Neural progenitor cell (in vitro differentiated cells): ENCODE data around the gene PRDM11. TPM values are rescaled to one million over a fixed set of nuclear protein-coding genes. Genes with fewer than 3 reads are reported as not detected.
A peak's percentile ranks its signal among the peaks of the same experiment; 100 is the strongest.

Source experiments
- DNase-seq: peaks from one replicate; pipeline ENCODE4 v3.0.0-alpha.2; 2016; ENCODE audit warnings: low spot score
- H2AFZ ChIP-seq: fragments of 200-600 bp; sonication (generic); replicated peaks from 2 replicates; pipeline ENCODE4 v1.6.1; 2016; ENCODE audit warnings: antibody characterized with exemption
- H3F3A ChIP-seq: fragments of 200-600 bp; sonication (generic); 2 replicates; pipeline ENCODE4 v1.6.1; 2016; ENCODE audit warnings: antibody characterized with exemption, low read depth
- H3K27ac ChIP-seq: fragments of 200-600 bp; sonication (generic); 2 replicates; pipeline ENCODE4 v1.5.1; 2016; ENCODE audit warnings: mild to moderate bottlenecking
- H3K27me3 ChIP-seq: fragments of 200-600 bp; sonication (generic); 2 replicates; pipeline ENCODE4 v1.6.1; 2016; ENCODE audit warnings: mild to moderate bottlenecking, moderate library complexity
- H3K36me3 ChIP-seq: fragments of 200-600 bp; sonication (generic); 2 replicates; pipeline ENCODE4 v1.5.1; 2016
- H3K4me1 ChIP-seq: fragments of 200-600 bp; sonication (generic); 2 replicates; pipeline ENCODE4 v1.6.1; 2016; ENCODE audit warnings: mixed run types
- H3K4me2 ChIP-seq: fragments of 200-600 bp; sonication (generic); 2 replicates; pipeline ENCODE4 v1.6.1; 2016
- H3K4me3 ChIP-seq: fragments of 200-600 bp; sonication (generic); 2 replicates; pipeline ENCODE4 v1.5.1; 2016
- H3K79me2 ChIP-seq: fragments of 200-600 bp; sonication (generic); 2 replicates; pipeline ENCODE4 v1.6.1; 2016; ENCODE audit warnings: low read depth
- H3K9ac ChIP-seq: fragments of 200-600 bp; sonication (generic); 2 replicates; pipeline ENCODE4 v1.6.1; 2016
- H3K9me3 ChIP-seq: fragments of 200-600 bp; sonication (generic); 2 replicates; pipeline ENCODE4 v1.5.1; 2016; ENCODE audit warnings: low read depth
- H4K20me1 ChIP-seq: fragments of 200-600 bp; sonication (generic); 2 replicates; pipeline ENCODE4 v1.6.1; 2016; ENCODE audit warnings: low read depth
- H3K27ac Mint-ChIP-seq: 3 replicates; pipeline ENCODE4 v1.8.0; 2021; ENCODE audit warnings: mixed read lengths
- H3K27me3 Mint-ChIP-seq: 2 replicates; pipeline ENCODE4 v1.8.0; 2022; ENCODE audit warnings: low read depth, mild to moderate bottlenecking, inconsistent platforms, moderate library complexity, mixed read lengths; ENCODE audit not compliant: insufficient read depth
- H3K36me3 Mint-ChIP-seq: 3 replicates; pipeline ENCODE4 v1.8.0; 2021; ENCODE audit warnings: mixed read lengths
- H3K4me1 Mint-ChIP-seq: 3 replicates; pipeline ENCODE4 v1.8.0; 2021; ENCODE audit warnings: mixed read lengths
- H3K4me3 Mint-ChIP-seq: 3 replicates; pipeline ENCODE4 v1.8.0; 2021; ENCODE audit warnings: mild to moderate bottlenecking, moderate library complexity, mixed read lengths
- H3K9me3 Mint-ChIP-seq: 3 replicates; pipeline ENCODE4 v1.8.0; 2020; ENCODE audit warnings: mixed read lengths
- EZH2 ChIP-seq: fragments of 200-600 bp; sonication (generic); IDR thresholded peaks from 2 replicates; pipeline ENCODE4 v1.6.1; 2017; ENCODE audit warnings: antibody characterized with exemption, mild to moderate bottlenecking, moderate library complexity
- EZH2phosphoT487 ChIP-seq: fragments of 200-600 bp; sonication (generic); IDR thresholded peaks from 2 replicates; pipeline ENCODE4 v1.6.1; 2017; ENCODE audit warnings: antibody characterized with exemption
- total RNA-seq: library from RNA; depleted of rRNA; stranded (reverse); fragments of >200 nt; gene quantifications from 2 replicates; pipeline ENCODE4 v1.2.3, GENCODE V29; 2015; ENCODE audit warnings: low replicate concordance
- TF ChIP-seq, protein P1 (sequence below): fragments of 200-600 bp; sonication (generic); IDR thresholded peaks from 2 replicates; pipeline ENCODE4 v1.5.1; 2017; ENCODE audit warnings: antibody characterized with exemption, mild to moderate bottlenecking

PRDM11 gene
- total RNA-seq, 1 donor from 2014 or later, result 1.8 TPM

GRCh38 chr11:45144126-45145082, 2.0 kb upstream of the PRDM11 start:
- Histone ChIP-seq H3F3A (peaks cover 9% of the 10 kb centered on the region), H3K4me2 (no peak overlapping the region), H3K27ac (no peak overlapping the region), H3K36me3 (no peaks in the 10 kb centered on the region), H3K4me3 (no peak overlapping the region), H3K9ac (no peak overlapping the region), H3K4me1 (peaks cover 9% of the 10 kb centered on the region), H4K20me1 (no peaks in the 10 kb centered on the region), H2AFZ (no peak overlapping the region), H3K9me3 (no peaks in the 10 kb centered on the region), H3K79me2 (peaks cover 22% of the 10 kb centered on the region), H3K27me3 (peaks cover 73% of the 10 kb centered on the region)
- peaks cover 26% of the 10 kb centered on the region for H3K4me1 Mint-ChIP-seq
- peak overlapping the region; percentile 54 for H3K4me3 Mint-ChIP-seq
- H3K9me3 Mint-ChIP-seq, result peaks cover 4% of the 10 kb centered on the region
- H3K36me3 Mint-ChIP-seq, result no peaks in the 10 kb centered on the region
- peaks cover 32% of the 10 kb centered on the region for H3K27me3 Mint-ChIP-seq
- TF ChIP-seq EZH2, result no peak
- TF ChIP-seq, protein P1, sequence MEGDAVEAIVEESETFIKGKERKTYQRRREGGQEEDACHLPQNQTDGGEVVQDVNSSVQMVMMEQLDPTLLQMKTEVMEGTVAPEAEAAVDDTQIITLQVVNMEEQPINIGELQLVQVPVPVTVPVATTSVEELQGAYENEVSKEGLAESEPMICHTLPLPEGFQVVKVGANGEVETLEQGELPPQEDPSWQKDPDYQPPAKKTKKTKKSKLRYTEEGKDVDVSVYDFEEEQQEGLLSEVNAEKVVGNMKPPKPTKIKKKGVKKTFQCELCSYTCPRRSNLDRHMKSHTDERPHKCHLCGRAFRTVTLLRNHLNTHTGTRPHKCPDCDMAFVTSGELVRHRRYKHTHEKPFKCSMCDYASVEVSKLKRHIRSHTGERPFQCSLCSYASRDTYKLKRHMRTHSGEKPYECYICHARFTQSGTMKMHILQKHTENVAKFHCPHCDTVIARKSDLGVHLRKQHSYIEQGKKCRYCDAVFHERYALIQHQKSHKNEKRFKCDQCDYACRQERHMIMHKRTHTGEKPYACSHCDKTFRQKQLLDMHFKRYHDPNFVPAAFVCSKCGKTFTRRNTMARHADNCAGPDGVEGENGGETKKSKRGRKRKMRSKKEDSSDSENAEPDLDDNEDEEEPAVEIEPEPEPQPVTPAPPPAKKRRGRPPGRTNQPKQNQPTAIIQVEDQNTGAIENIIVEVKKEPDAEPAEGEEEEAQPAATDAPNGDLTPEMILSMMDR, result no peak
- TF ChIP-seq EZH2phosphoT487, result no peak
- no peak overlapping the region for H3K27ac Mint-ChIP-seq
- no peak for DNase-seq

GRCh38 chr11:45145083-45145378, 1.4 kb upstream of the PRDM11 start:
- Histone ChIP-seq H3K9ac (no peak overlapping the region), H3F3A (peaks cover 9% of the 10 kb centered on the region), H3K27me3 (peaks cover 66% of the 10 kb centered on the region), H3K79me2 (peaks cover 27% of the 10 kb centered on the region), H3K4me1 (peaks cover 9% of the 10 kb centered on the region), H3K4me2 (peak overlapping the region; percentile 100), H3K4me3 (no peak overlapping the region), H4K20me1 (no peaks in the 10 kb centered on the region), H2AFZ (no peak overlapping the region), H3K9me3 (no peaks in the 10 kb centered on the region), H3K36me3 (no peaks in the 10 kb centered on the region), H3K27ac (no peak overlapping the region)
- Mint-ChIP-seq H3K4me1 (peaks cover 26% of the 10 kb centered on the region), H3K4me3 (peak overlapping the region; percentile 88), H3K36me3 (peaks cover 1% of the 10 kb centered on the region), H3K27me3 (peaks cover 32% of the 10 kb centered on the region), H3K9me3 (peaks cover 8% of the 10 kb centered on the region), H3K27ac (no peak overlapping the region)
- DNase-seq, result no peak
- TF ChIP-seq EZH2 (no peak), EZH2phosphoT487 (no peak)
- TF ChIP-seq, protein P1, result no peak

DNA sequence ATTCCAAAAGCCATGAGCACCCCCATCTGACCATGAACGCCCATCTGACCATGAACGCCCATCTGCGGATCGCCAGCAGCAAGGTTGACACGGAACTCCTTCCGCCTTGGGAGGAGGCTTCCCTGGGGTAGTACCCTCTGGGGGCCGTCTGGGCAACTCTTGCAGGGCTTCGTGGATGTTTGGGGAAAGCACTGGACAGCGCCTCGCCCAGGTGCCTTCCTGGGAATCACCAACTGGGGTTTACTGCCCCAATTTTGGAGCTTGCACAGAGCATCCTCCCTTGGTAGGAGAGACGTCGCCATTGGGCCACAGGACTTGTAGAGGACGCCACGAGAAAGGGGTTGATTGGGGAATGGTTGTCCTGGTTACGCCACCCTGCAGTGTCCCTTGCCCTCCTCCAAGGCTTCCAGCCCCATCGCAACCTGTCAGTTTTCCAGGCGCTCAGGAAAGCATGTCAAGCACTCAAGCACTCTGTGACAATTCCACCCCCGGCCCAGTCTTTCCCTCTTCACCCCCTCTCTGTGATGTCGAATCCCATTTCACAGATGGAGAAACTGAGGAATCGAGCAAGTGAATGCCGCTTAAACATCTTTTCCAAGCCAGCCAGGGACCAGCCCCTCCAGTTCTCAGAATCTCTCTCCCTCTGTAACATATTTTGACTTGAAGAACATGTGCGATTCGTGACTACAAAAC, 914 bp upstream of the PRDM11 start:
- peaks cover 32% of the 10 kb centered on the region for H3K27me3 Mint-ChIP-seq
- H3K4me3 Mint-ChIP-seq, result peak overlapping the region; percentile 88
- Histone ChIP-seq H3K9ac (no peak overlapping the region), H2AFZ (no peak overlapping the region), H3K27me3 (peaks cover 61% of the 10 kb centered on the region), H3K9me3 (no peaks in the 10 kb centered on the region), H3K79me2 (peaks cover 27% of the 10 kb centered on the region), H3F3A (peaks cover 9% of the 10 kb centered on the region), H3K4me2 (peak overlapping the region; percentile 100), H3K4me1 (peaks cover 9% of the 10 kb centered on the region), H3K27ac (no peak overlapping the region), H3K4me3 (peak overlapping the region; percentile 100), H3K36me3 (no peaks in the 10 kb centered on the region), H4K20me1 (no peaks in the 10 kb centered on the region)
- H3K9me3 Mint-ChIP-seq, result peaks cover 10% of the 10 kb centered on the region
- TF ChIP-seq, protein P1, result no peak
- TF ChIP-seq EZH2, result no peak
- no peak for TF ChIP-seq EZH2phosphoT487
- peaks cover 26% of the 10 kb centered on the region for H3K4me1 Mint-ChIP-seq
- DNase-seq, result peak; percentile 90
- peaks cover 3% of the 10 kb centered on the region for H3K36me3 Mint-ChIP-seq
- no peak overlapping the region for H3K27ac Mint-ChIP-seq
